RWPE2 (cell line): ENCODE measurements around the gene NFYA.
"Not testable (repeated sequence)": the region's sequence is repeated elsewhere in the genome, so short reads cannot be mapped to it uniquely, and the experiment has no call there.

Experiments used
- ATAC-seq: fragments of 200-7000 bp; cut with Tn5 transposase; 3 replicates; pipeline ENCODE4 v1.9.1; 2021; ENCODE audit warnings: low read depth
- DNase-seq: peaks from one replicate; pipeline ENCODE4 v3.0.0-alpha.2; 2020; ENCODE audit warnings: low spot score
- H3K27ac ChIP-seq: fragments of 450-650 bp; 2 replicates; pipeline ENCODE4 v1.5.1; 2017; ENCODE audit warnings: mild to moderate bottlenecking; ENCODE audit not compliant: poor library complexity, severe bottlenecking
- H3K27me3 ChIP-seq: fragments of 250-450 bp; sonication (Bioruptor Pico); 2 replicates; pipeline ENCODE4 v1.5.1; 2021; ENCODE audit warnings: mild to moderate bottlenecking, moderate library complexity; ENCODE audit not compliant: insufficient read depth, poor library complexity, severe bottlenecking
- H3K36me3 ChIP-seq: fragments of 250-450 bp; sonication (Bioruptor Pico); 2 replicates; pipeline ENCODE4 v1.5.1; 2020; ENCODE audit warnings: low read depth, mild to moderate bottlenecking, moderate library complexity
- H3K4me1 ChIP-seq: fragments of 250-450 bp; sonication (Bioruptor Pico); 2 replicates; pipeline ENCODE4 v1.5.1; 2021; ENCODE audit warnings: mild to moderate bottlenecking, moderate library complexity; ENCODE audit not compliant: insufficient read depth, poor library complexity, severe bottlenecking
- H3K4me3 ChIP-seq: fragments of 250-450 bp; sonication (Bioruptor Pico); 2 replicates; pipeline ENCODE4 v1.5.1; 2021; ENCODE audit warnings: mild to moderate bottlenecking, moderate library complexity; ENCODE audit not compliant: severe bottlenecking
- H3K9me3 ChIP-seq: fragments of 250-450 bp; sonication (Bioruptor Pico); 2 replicates; pipeline ENCODE4 v1.5.1; 2021; ENCODE audit warnings: mild to moderate bottlenecking, moderate library complexity; ENCODE audit not compliant: severe bottlenecking
- TF ChIP-seq, protein P1 (sequence below): fragments of 450-650 bp; IDR thresholded peaks from one replicate; pipeline ENCODE4 v1.5.1; 2017; ENCODE audit warnings: mild to moderate bottlenecking, moderate library complexity; ENCODE audit not compliant: poor library complexity, severe bottlenecking

Gene NFYA

DNA sequence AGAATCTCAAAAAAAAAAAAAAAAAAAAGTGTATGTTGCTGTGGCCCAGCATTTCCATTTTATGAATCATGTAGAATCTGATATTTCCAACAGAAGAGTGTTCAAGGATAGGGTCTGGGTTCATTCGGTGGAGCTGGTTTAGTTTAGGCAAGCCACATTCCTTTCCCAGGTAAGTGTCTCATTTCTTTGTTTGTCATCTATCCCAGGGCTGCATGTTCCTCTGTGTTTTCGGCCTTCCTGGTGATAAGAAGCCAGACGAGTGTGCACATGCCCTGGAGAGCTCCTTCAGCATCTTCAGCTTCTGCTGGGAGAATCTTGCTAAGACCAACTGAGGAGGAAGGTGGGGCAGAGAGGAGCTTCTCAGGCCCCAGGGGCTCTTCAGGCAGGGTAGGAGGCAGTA, 38.2 kb downstream of the NFYA start:
- DNase-seq (no peak), ATAC-seq (peak; percentile 87)
- no peaks in the 10 kb centered on the region for H3K27me3 ChIP-seq
- no peak overlapping the region for H3K4me3 ChIP-seq
- H3K4me1 ChIP-seq: no peaks in the 10 kb centered on the region
- H3K36me3 ChIP-seq: no peaks in the 10 kb centered on the region
- TF ChIP-seq, protein P1, sequence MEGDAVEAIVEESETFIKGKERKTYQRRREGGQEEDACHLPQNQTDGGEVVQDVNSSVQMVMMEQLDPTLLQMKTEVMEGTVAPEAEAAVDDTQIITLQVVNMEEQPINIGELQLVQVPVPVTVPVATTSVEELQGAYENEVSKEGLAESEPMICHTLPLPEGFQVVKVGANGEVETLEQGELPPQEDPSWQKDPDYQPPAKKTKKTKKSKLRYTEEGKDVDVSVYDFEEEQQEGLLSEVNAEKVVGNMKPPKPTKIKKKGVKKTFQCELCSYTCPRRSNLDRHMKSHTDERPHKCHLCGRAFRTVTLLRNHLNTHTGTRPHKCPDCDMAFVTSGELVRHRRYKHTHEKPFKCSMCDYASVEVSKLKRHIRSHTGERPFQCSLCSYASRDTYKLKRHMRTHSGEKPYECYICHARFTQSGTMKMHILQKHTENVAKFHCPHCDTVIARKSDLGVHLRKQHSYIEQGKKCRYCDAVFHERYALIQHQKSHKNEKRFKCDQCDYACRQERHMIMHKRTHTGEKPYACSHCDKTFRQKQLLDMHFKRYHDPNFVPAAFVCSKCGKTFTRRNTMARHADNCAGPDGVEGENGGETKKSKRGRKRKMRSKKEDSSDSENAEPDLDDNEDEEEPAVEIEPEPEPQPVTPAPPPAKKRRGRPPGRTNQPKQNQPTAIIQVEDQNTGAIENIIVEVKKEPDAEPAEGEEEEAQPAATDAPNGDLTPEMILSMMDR: no peak
- H3K27ac ChIP-seq: peak overlapping the region; percentile 35
- no peaks in the 10 kb centered on the region for H3K9me3 ChIP-seq

- H3K9me3 ChIP-seq, H3K27me3 ChIP-seq, H3K36me3 ChIP-seq, ATAC-seq, H3K27ac ChIP-seq, H3K4me1 ChIP-seq, H3K4me3 ChIP-seq, DNase-seq: not testable (repeated sequence)
Measured at GRCh38 chr6:41115027-41115426, 42.3 kb downstream of the NFYA start.

DNA sequence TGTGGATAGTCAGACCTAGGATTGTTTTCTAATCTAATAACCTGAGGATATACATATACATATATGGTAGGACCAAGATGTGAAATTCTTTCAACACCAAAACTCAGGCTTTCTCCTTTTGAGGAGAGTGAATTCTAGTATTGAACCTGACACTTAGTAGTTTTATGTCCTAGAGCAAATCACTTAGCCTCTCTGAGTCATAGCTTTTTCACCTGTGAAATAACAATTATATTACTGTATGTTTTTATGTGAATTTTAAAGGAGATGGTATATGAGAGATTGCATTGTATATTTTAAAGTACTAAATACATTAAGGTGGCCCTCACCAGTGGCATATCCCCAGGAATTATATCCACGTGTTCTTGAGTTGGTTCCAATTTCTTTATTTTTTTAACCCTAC, 46.7 kb downstream of the NFYA start:
- ATAC-seq (no peak), DNase-seq (no peak)
- Histone ChIP-seq H3K4me1 (no peaks in the 10 kb centered on the region), H3K4me3 (no peak overlapping the region), H3K9me3 (no peaks in the 10 kb centered on the region), H3K27ac (no peak overlapping the region), H3K36me3 (no peaks in the 10 kb centered on the region), H3K27me3 (no peaks in the 10 kb centered on the region)
- TF ChIP-seq, protein P1: no peak

- Histone ChIP-seq H3K4me1 (no peaks in the 10 kb centered on the region), H3K9me3 (no peaks in the 10 kb centered on the region), H3K36me3 (no peaks in the 10 kb centered on the region), H3K4me3 (no peak overlapping the region), H3K27me3 (no peaks in the 10 kb centered on the region), H3K27ac (no peak overlapping the region)
- ATAC-seq (no peak), DNase-seq (no peak)
- TF ChIP-seq, protein P1: no peak
Measured at GRCh38 chr6:41120058-41120457, 47.3 kb downstream of the NFYA start.

GRCh38 chr6:41122373-41122772, 49.6 kb downstream of the NFYA start:
- DNase-seq (no peak), ATAC-seq (no peak)
- H3K9me3 ChIP-seq: no peaks in the 10 kb centered on the region

More at GRCh38 chr6:41122373-41122772, 49.6 kb downstream of the NFYA start:
- H3K27me3 ChIP-seq: no peaks in the 10 kb centered on the region
- no peaks in the 10 kb centered on the region for H3K4me1 ChIP-seq
- TF ChIP-seq, protein P1: no peak
- H3K36me3 ChIP-seq: no peaks in the 10 kb centered on the region
- H3K27ac ChIP-seq: no peak overlapping the region
- H3K4me3 ChIP-seq: no peak overlapping the region
